Activated CD8-positive, alpha-beta memory T cell treated with anti-CD3 and anti-CD28 coated beads, Interleukin-2, amount 10 ng/mL, durations not matched to agents 7 days and 5 days (primary cell): Measurements from ENCODE around the gene PRDM5. TPM values are rescaled to one million over a fixed set of nuclear protein-coding genes. Genes with fewer than 3 reads are reported as not detected.
"Not testable (repeated sequence)": the region's sequence is repeated elsewhere in the genome, so short reads cannot be mapped to it uniquely, and the experiment has no call there.

Experiments
- ATAC-seq: fragments of 150-1000 bp; cut with Tn5 transposase; one replicate; pipeline ENCODE4 v1.10.0; 2021; ENCODE audit warnings: moderate library complexity
- CTCF ChIA-PET: fragments of 350-600 bp; sonication (Branson Sonifier 250); formaldehyde crosslinking; loops from one replicate; lab custom pipeline; 2021; ENCODE audit warnings: antibody characterized with exemption; lab: Charles Lee
- DNase-seq: peaks from one replicate; pipeline ENCODE4 v3.0.0-alpha.2; 2020
- H3K27ac Mint-ChIP-seq: one replicate; pipeline ENCODE4 v1.8.0; 2021; ENCODE audit warnings: mild to moderate bottlenecking, mixed read lengths
- H3K27me3 Mint-ChIP-seq: one replicate; pipeline ENCODE4 v1.8.0; 2021; ENCODE audit warnings: mixed read lengths
- H3K36me3 Mint-ChIP-seq: one replicate; pipeline ENCODE4 v1.8.0; 2021; ENCODE audit warnings: mild to moderate bottlenecking, mixed read lengths
- H3K4me1 Mint-ChIP-seq: one replicate; pipeline ENCODE4 v1.8.0; 2021; ENCODE audit warnings: mixed read lengths
- H3K4me3 Mint-ChIP-seq: one replicate; pipeline ENCODE4 v1.8.0; 2021; ENCODE audit warnings: mild to moderate bottlenecking, moderate library complexity, mixed read lengths
- H3K9me3 Mint-ChIP-seq: one replicate; pipeline ENCODE4 v1.8.0; 2022; ENCODE audit warnings: low read depth, mixed read lengths
- total RNA-seq, 2 experiments: library from RNA; stranded (reverse); gene quantifications; one replicate each; pipeline ENCODE4 v1.2.3, GENCODE V29; 2021

PRDM5 gene
- total RNA-seq, 2 experiments from 2014 or later = 1.2 TPM; not detected in 1

DNA sequence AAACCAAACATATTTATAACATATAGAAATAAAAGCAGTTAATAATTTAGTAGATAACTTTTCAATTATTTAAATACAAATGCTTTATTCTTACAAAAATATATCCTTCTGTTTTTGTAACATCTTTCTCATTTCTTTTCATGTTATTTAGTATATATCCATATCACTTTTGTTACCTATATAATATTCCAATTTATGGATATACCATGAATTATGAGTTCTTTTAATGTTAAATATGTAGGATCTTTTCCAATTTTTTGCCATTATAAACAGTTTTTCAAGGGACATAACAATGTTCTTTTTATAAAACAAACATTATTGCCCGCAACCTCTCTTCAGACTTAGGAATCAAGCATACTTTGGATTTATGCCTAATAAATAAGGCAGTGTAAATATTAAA, 151.6 kb downstream of the PRDM5 start:
- CTCF ChIA-PET = no interaction called here
- Mint-ChIP-seq H3K27ac (no peak overlapping the region), H3K27me3 (no peaks in the 10 kb centered on the region), H3K9me3 (no peaks in the 10 kb centered on the region), H3K36me3 (no peaks in the 10 kb centered on the region), H3K4me1 (no peaks in the 10 kb centered on the region), H3K4me3 (no peak overlapping the region)
- no peak for DNase-seq
- no peak for ATAC-seq

DNA sequence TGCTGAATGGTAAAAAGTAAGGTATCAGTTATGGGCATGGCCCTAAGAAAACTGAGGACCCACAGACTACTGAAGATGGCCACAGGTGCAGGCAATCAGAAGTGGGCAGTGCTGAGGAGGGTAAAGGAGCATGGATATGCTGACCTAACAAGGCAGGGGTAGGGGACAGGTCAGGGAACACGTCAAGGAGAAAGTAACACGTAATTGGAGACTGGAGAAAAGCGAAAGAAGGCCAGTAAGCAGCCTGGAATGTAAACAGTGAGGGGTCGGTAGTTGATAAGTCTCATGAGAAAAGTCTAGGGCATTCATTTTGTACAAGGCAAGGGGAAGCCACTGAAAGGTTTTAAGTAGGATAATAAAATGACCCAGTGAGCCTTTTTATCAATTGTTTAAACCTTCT, 153.3 kb downstream of the PRDM5 start:
- no peaks in the 10 kb centered on the region for H3K4me1 Mint-ChIP-seq
- CTCF ChIA-PET = no interaction called here
- H3K27ac Mint-ChIP-seq = no peak overlapping the region
- no peaks in the 10 kb centered on the region for H3K36me3 Mint-ChIP-seq
- ATAC-seq = no peak
- H3K4me3 Mint-ChIP-seq = no peak overlapping the region
- H3K9me3 Mint-ChIP-seq = no peaks in the 10 kb centered on the region
- no peak for DNase-seq
- no peaks in the 10 kb centered on the region for H3K27me3 Mint-ChIP-seq

DNA sequence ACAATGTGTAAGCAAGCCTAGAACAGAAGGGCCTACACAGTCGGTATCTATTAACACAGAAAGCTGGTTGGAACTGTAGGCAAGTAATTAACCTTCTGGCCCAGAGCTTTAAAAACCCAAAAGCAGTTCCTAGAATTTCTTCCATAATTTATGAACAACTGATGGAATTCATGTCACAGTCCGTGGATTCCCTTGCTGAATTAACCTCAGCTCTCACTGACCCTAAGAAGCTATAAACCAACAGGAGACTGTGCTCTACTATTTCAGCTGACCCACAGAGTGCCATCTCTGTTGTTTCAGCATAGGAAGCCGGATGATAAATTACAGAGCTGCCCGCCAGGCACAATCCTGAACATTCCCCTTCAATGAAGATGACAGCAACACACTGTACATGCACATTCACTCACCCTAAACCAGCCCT, 157.3 kb downstream of the PRDM5 start:
- ATAC-seq = no peak
- CTCF ChIA-PET = no interaction called here
- Mint-ChIP-seq H3K27me3 (no peaks in the 10 kb centered on the region), H3K36me3 (no peaks in the 10 kb centered on the region), H3K4me1 (no peaks in the 10 kb centered on the region), H3K4me3 (no peak overlapping the region), H3K27ac (no peak overlapping the region), H3K9me3 (no peaks in the 10 kb centered on the region)
- DNase-seq = no peak

DNA sequence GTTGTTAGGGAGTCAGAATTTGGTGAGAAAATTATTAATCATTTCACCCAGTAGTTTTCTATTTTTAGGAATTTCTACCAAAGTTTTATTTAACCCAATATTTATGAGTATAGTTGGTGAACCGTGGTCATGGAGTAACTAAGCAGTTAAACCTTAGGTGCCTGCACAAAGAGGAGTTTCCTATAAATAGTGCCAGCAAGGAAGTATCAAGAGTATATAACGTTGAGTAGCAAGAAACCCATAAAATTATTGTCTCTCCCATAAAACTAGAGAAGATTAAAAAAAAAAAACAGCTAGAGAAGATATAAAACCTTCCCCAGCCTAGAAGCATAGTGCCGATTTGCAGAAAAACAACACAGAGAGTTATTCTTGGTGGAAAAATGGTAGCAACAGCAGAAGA, 158.9 kb downstream of the PRDM5 start:
- Mint-ChIP-seq H3K9me3 (no peaks in the 10 kb centered on the region), H3K27ac (no peak overlapping the region), H3K36me3 (no peaks in the 10 kb centered on the region), H3K27me3 (no peaks in the 10 kb centered on the region), H3K4me1 (no peaks in the 10 kb centered on the region), H3K4me3 (no peak overlapping the region)
- ATAC-seq = no peak
- DNase-seq = no peak
- CTCF ChIA-PET = no interaction called here

DNA sequence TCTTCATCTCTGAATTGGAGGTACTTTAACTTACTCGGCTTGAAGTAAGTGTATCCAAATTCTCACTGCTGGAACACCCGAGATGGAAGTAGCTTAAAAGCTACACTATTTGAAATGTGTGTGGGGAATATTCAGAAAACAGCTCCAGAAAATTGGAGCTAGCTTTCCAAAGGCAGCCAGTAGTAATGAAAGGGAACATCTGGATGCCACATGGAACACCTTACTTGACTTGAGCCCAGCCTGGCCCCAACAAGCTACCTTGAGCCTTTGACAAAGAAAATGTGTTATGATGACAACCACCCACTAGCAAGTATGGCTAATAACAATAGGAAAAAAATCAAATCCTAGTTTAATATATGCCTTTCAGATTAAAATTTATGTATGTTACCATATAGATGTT, 161.5 kb downstream of the PRDM5 start:
- H3K4me3 Mint-ChIP-seq = no peak overlapping the region

DNA sequence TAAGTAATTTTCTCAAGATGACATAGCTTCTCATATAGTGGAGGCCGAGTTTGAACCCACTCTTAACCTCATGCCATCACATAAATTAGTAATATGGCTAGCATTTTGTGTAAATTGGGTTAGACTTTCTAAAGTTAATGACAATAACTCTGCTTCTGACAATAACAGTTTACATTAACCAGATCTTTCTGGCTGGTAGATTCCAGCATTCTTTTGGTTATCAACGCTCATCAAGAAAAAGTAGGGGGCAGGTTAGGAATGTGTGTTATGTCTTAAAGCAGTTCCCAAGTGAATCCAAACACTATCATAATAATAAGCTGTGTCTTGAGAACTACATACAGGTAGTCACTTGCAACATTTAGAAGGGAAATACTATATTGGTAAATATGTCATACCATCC, 162.5 kb downstream of the PRDM5 start:
- Mint-ChIP-seq H3K4me3 (no peak overlapping the region), H3K4me1 (no peaks in the 10 kb centered on the region), H3K27me3 (no peaks in the 10 kb centered on the region), H3K36me3 (no peaks in the 10 kb centered on the region), H3K9me3 (no peaks in the 10 kb centered on the region), H3K27ac (no peak overlapping the region)
- DNase-seq (no peak), ATAC-seq (no peak)
- CTCF ChIA-PET = no interaction called here

More for the DNA sequence above, 161.5 kb downstream of the PRDM5 start:
- Mint-ChIP-seq H3K27me3 (no peaks in the 10 kb centered on the region), H3K4me1 (no peaks in the 10 kb centered on the region), H3K27ac (no peak overlapping the region), H3K36me3 (no peaks in the 10 kb centered on the region), H3K9me3 (no peaks in the 10 kb centered on the region)
- ATAC-seq = no peak
- CTCF ChIA-PET = no interaction called here
- DNase-seq = no peak

DNA sequence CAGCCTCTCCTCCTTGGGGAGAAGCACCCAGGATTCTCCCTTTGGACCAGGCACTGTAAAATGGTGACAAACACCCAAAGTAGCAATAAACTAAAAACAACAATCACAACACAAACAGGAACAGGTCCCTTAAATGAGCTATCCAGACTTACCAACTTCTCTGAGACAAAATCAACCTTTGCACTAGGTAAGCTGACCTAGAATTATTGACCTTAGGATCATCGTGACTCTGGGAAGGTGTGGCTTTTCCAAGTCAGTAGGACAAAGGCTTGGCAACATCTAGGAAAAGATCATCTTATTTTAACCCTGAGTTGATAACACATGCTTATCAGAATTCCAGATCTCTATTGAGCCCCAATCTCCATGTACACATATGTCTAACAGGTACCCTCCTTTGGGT, 166.7 kb downstream of the PRDM5 start:
- H3K4me3 Mint-ChIP-seq = no peak overlapping the region
- ATAC-seq = no peak
- CTCF ChIA-PET = no interaction called here
- no peak for DNase-seq
- no peaks in the 10 kb centered on the region for H3K4me1 Mint-ChIP-seq
- H3K36me3 Mint-ChIP-seq = no peaks in the 10 kb centered on the region
- no peak overlapping the region for H3K27ac Mint-ChIP-seq
- no peaks in the 10 kb centered on the region for H3K27me3 Mint-ChIP-seq
- H3K9me3 Mint-ChIP-seq = no peaks in the 10 kb centered on the region

DNA sequence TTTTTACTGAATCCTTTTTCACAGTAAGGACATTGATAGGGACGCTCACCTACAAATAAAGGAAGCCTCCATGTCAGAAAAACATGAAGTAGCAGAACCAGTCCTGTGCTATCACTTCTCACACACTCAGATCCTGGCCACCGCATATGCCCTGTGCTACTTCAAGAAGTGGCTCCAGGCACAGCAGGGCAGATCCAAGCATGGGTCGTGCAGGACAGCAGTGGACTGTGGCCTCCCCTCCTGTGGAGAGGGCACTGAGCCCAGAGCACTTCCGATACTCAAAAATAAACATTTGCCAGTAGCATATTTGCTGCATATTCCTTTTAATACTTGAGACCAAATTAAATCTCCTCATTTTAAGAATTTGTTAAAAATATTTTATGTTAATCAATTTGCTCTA, 167.9 kb downstream of the PRDM5 start:
- Mint-ChIP-seq H3K36me3 (peaks cover 3% of the 10 kb centered on the region), H3K4me1 (peaks cover 2% of the 10 kb centered on the region), H3K9me3 (peaks cover 4% of the 10 kb centered on the region), H3K27me3 (no peaks in the 10 kb centered on the region), H3K27ac (no peak overlapping the region), H3K4me3 (no peak overlapping the region)
- DNase-seq (no peak), ATAC-seq (no peak)
- CTCF ChIA-PET = no interaction called here

DNA sequence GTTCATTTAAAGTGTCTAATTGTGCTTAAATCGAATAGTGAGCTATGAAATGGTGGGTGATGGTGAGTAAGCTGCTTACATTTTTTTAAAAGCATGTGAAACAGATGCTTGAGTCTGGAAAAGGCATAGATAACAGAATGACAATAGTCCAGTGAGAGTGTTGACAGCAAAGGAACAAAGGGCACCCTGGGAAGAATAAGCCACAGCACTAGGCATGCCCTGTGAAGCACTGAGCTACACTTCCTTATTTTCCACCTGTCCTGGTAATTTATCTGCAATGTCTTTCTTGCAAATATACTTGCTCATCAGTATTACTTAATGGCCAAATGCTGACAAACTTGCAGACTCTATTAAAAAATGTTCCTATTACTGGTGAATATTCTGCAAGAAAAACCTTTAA, 168.7 kb downstream of the PRDM5 start:
- DNase-seq = no peak
- ATAC-seq = no peak
- H3K27me3 Mint-ChIP-seq = no peaks in the 10 kb centered on the region
- peaks cover 8% of the 10 kb centered on the region for H3K4me1 Mint-ChIP-seq
- peaks cover 4% of the 10 kb centered on the region for H3K9me3 Mint-ChIP-seq
- CTCF ChIA-PET = no interaction called here
- H3K36me3 Mint-ChIP-seq = peaks cover 3% of the 10 kb centered on the region
- no peak overlapping the region for H3K27ac Mint-ChIP-seq
- H3K4me3 Mint-ChIP-seq = no peak overlapping the region

DNA sequence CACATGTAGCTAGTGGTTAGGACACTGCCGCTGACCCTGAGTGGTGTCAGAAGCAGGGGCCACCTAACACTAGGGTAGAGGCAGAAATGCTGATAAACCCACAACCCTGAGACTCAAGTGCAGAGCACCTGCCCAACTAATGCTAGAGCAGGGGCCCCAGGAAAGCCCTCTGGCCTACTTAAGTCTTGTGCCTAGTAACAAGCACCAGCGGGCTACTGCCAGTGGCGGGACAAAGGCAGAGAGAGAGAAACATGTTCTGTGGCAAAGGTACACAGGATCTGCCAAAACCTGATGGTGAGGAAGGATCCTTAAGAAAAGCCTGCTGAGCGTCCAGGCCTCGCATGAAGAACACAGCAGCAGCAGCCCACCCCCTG, 172.4 kb downstream of the PRDM5 start:
- H3K27me3 Mint-ChIP-seq = no peaks in the 10 kb centered on the region
- H3K36me3 Mint-ChIP-seq = peaks cover 3% of the 10 kb centered on the region
- CTCF ChIA-PET = no interaction called here
- peaks cover 8% of the 10 kb centered on the region for H3K4me1 Mint-ChIP-seq
- DNase-seq (no peak), ATAC-seq (no peak)
- no peak overlapping the region for H3K27ac Mint-ChIP-seq
- no peak overlapping the region for H3K4me3 Mint-ChIP-seq
- peaks cover 6% of the 10 kb centered on the region for H3K9me3 Mint-ChIP-seq

DNA sequence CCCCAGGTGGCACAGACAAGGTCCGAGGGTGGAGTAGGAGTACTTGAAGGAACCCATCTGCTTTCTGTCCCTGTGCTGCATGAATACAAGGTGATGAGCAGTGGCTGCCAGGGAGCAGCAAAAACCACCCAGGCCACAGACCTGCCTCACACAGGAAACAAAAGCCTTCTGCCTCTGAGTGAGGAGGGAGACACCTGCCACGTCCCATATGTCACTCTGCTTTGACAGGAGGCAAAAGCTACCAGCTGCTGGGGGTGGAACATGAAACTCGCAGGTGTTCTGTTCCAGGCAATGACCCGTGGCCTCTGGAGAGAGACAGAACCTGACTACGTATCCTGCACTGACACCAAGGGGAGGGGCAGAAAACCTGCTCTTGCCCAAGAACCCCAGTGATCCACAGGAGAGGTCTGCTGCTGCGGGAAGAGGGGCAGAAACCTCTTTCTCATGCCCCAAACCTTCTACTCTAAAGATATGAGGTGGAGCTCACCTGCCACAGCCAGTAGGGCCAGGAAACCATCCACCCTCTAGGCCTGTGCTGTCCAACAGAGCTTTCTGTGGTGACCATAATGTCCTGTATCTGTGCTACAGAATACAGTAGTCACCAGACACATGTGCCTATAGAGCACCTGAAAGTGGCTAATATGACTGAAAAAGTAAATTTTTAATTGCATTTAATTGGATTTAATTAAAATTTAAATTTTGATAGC, 172.9 kb downstream of the PRDM5 start:
- Mint-ChIP-seq H3K9me3 (peaks cover 6% of the 10 kb centered on the region), H3K36me3 (peaks cover 3% of the 10 kb centered on the region), H3K27me3 (no peaks in the 10 kb centered on the region), H3K4me1 (peaks cover 8% of the 10 kb centered on the region), H3K27ac (no peak overlapping the region), H3K4me3 (no peak overlapping the region)
- CTCF ChIA-PET = no interaction called here
- peak; percentile 55 for ATAC-seq
- DNase-seq = peak; percentile 57

DNA sequence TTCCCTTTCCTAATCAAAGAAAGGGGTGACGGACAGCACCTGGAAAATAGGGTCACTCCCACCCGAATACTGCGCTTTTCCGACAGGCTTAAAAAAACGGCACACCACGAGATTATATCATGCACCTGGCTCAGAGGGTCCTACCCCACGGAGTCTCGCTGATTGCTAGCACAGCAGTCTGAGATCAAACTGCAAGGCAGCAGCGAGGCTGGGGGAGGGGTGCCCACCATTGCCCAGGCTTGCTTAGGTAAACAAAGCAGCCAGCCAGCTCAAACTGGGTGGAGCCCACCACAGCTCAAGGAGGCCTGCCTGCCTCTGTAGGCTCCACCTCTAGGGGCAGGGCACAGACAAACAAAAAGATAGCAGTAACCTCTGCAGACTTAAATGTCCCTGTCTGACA, 180.9 kb downstream of the PRDM5 start:
- H3K9me3 Mint-ChIP-seq, H3K27me3 Mint-ChIP-seq, H3K36me3 Mint-ChIP-seq, DNase-seq, H3K4me1 Mint-ChIP-seq, CTCF ChIA-PET, H3K27ac Mint-ChIP-seq, ATAC-seq, H3K4me3 Mint-ChIP-seq: not testable (repeated sequence)

DNA sequence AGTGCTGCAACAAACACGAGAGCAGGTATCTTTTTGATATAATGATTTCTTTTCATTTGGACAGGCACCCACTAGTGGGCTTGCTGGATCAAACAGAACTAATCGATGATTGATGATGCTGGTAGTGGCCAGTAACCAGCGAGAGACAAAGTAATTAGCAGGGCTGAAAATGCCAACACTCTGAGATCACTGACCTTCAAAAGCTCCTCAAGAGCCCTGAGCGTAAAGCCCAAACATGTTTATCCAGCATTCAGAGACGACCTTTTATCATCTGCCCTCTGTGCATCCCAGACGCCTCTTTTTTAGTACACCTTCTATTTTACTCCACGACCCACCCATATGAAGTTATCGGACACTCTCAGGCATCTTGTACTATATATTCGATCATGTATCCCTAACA, 186.2 kb downstream of the PRDM5 start:
- H3K27me3 Mint-ChIP-seq = peaks cover 5% of the 10 kb centered on the region
- no peaks in the 10 kb centered on the region for H3K4me1 Mint-ChIP-seq
- no peak for ATAC-seq
- H3K9me3 Mint-ChIP-seq = no peaks in the 10 kb centered on the region
- CTCF ChIA-PET = no interaction called here
- DNase-seq = no peak
- no peaks in the 10 kb centered on the region for H3K36me3 Mint-ChIP-seq
- H3K27ac Mint-ChIP-seq = no peak overlapping the region
- no peak overlapping the region for H3K4me3 Mint-ChIP-seq

DNA sequence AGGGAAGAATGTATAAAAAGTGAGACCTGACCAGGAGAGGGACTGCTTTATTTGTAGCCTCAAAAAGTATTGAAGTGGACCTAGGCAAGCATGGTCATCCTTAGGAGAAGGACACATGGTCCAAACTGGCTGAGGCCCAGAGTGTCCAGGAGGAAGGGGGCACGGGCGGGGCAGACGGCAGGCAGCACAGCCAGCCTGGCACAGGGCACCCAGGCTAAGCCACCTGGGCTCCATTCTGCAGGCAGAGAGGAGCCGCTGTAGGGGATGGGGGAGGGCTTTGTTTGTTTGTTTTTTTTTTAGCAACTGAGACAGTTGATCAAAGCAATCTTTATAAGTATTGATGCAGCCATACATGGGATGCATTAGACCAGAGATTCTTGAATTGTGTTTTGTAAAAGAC, 188.6 kb downstream of the PRDM5 start:
- no peak for ATAC-seq
- Mint-ChIP-seq H3K27ac (no peak overlapping the region), H3K4me1 (no peaks in the 10 kb centered on the region), H3K36me3 (no peaks in the 10 kb centered on the region), H3K9me3 (no peaks in the 10 kb centered on the region), H3K4me3 (no peak overlapping the region), H3K27me3 (no peaks in the 10 kb centered on the region)
- no peak for DNase-seq
- CTCF ChIA-PET = no interaction called here

DNA sequence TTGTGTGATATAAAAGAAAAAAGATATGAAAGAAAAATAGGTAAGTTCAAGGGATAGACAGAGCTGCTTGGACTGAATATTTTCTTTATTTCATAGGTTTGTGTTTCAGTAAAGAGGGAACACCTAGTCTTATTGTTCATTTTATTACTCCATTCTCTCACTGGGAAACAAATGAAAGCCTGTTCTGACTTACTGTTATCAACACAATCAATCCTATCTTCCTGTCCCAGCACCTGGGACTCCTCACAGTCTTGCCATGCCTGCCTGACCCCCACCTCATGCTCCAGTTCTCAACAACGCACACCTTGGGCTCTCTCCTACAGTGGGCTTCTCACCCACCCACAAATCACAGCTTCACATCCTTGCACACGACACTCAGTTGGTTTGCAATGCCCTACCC, 189.5 kb downstream of the PRDM5 start:
- DNase-seq (no peak), ATAC-seq (no peak)
- H3K27ac Mint-ChIP-seq = no peak overlapping the region
- H3K4me1 Mint-ChIP-seq = no peaks in the 10 kb centered on the region
- CTCF ChIA-PET = no interaction called here
- no peaks in the 10 kb centered on the region for H3K9me3 Mint-ChIP-seq
- no peaks in the 10 kb centered on the region for H3K27me3 Mint-ChIP-seq
- H3K36me3 Mint-ChIP-seq = no peaks in the 10 kb centered on the region
- H3K4me3 Mint-ChIP-seq = no peak overlapping the region
